Activated CD4-positive, alpha-beta T cell treated with anti-CD3 and anti-CD28 coated beads, Interleukin-2, amount 10 ng/mL, durations not matched to agents 24 days and 14 days (primary cell): ENCODE data around the gene GPHN. TPM values are rescaled to one million over a fixed set of nuclear protein-coding genes. Genes with fewer than 3 reads are reported as not detected.
"Not testable (repeated sequence)": the region's sequence is repeated elsewhere in the genome, so short reads cannot be mapped to it uniquely, and the experiment has no call there.

Experiments
- DNase-seq: peaks from one replicate; pipeline ENCODE4 v3.0.0; 2022
- H3K27ac Mint-ChIP-seq: one replicate; pipeline ENCODE4 v1.8.0; 2022; ENCODE audit warnings: mild to moderate bottlenecking, mixed read lengths
- H3K27me3 Mint-ChIP-seq: one replicate; pipeline ENCODE4 v1.8.0; 2022; ENCODE audit warnings: mixed read lengths
- H3K36me3 Mint-ChIP-seq: one replicate; pipeline ENCODE4 v1.8.0; 2022; ENCODE audit warnings: low read depth, mild to moderate bottlenecking, mixed read lengths
- H3K4me1 Mint-ChIP-seq: one replicate; pipeline ENCODE4 v1.8.0; 2021; ENCODE audit warnings: mixed read lengths
- H3K4me3 Mint-ChIP-seq: one replicate; pipeline ENCODE4 v1.8.0; 2022; ENCODE audit warnings: mild to moderate bottlenecking, moderate library complexity, mixed read lengths
- H3K9me3 Mint-ChIP-seq: one replicate; pipeline ENCODE4 v1.8.0; 2021; ENCODE audit warnings: mixed read lengths
- intact Hi-C: fragments of 100-400 bp; cut with micrococcal nuclease; formaldehyde crosslinking; loops from one replicate; pipeline ENCODE4 v1.15.1; 2023
- total RNA-seq: library from RNA; stranded (reverse); gene quantifications from 2 replicates; pipeline ENCODE4 v1.2.3, GENCODE V29; 2022

GPHN gene
- total RNA-seq, 1 donor from 2014 or later, result 44.4 TPM

GRCh38 chr14:66746316-66747006, 238.5 kb downstream of the GPHN start:
- no peaks in the 10 kb centered on the region for H3K27me3 Mint-ChIP-seq
- H3K36me3 Mint-ChIP-seq, result no peaks in the 10 kb centered on the region
- peaks cover 5% of the 10 kb centered on the region for H3K9me3 Mint-ChIP-seq
- H3K4me3 Mint-ChIP-seq, result no peak overlapping the region
- H3K27ac Mint-ChIP-seq, result no peak overlapping the region
- no peak for DNase-seq
- intact Hi-C loops, result loop anchor here (10.0 kb wide), 2 partner anchors 122 to 252 kb away; no protein-coding TSS in a partner anchor
- no peaks in the 10 kb centered on the region for H3K4me1 Mint-ChIP-seq

- Mint-ChIP-seq H3K27me3 (no peaks in the 10 kb centered on the region), H3K27ac (no peak overlapping the region), H3K4me3 (no peak overlapping the region), H3K4me1 (no peaks in the 10 kb centered on the region), H3K9me3 (no peaks in the 10 kb centered on the region), H3K36me3 (no peaks in the 10 kb centered on the region)
- intact Hi-C loops, result no loop called here
- no peak for DNase-seq
Observed at GRCh38 chr14:66752109-66752508, 244.2 kb downstream of the GPHN start.

DNA sequence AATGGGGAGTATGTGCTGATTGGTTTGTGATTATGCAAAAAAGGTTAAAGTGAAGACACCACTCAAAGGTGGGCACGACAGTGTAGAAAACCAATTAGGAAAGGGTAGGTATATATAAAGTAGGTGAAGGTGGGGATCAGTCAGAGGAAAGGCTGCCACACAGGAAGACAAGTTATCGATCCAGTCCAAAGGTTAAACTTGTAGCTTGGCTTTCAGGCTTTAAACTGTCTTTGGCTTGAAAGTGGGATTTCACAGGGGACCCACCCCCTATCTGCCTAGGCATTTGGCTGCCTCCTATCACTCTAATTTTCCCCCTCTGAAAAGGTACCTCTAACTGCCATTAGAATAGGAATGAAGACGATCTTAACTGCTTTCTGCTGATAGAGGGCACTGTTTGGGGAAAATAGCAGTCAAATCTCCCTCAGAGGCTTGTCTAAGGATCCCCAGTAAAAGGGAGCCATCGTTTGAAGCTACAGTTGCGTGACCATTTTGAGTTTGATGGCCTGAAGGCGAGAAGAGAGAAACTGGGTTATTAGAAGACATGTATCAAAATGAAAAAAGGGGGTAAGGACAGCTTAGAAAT, 250.2 kb downstream of the GPHN start:
- Mint-ChIP-seq H3K4me1 (no peaks in the 10 kb centered on the region), H3K36me3 (no peaks in the 10 kb centered on the region), H3K27me3 (no peaks in the 10 kb centered on the region), H3K9me3 (no peaks in the 10 kb centered on the region), H3K4me3 (no peak overlapping the region), H3K27ac (no peak overlapping the region)
- DNase-seq, result no peak
- intact Hi-C loops, result no loop called here

GRCh38 chr14:66772146-66772545, 264.2 kb downstream of the GPHN start:
- Mint-ChIP-seq H3K27me3 (no peaks in the 10 kb centered on the region), H3K9me3 (peaks cover 3% of the 10 kb centered on the region), H3K4me1 (no peaks in the 10 kb centered on the region), H3K27ac (no peak overlapping the region), H3K36me3 (no peaks in the 10 kb centered on the region), H3K4me3 (no peak overlapping the region)
- intact Hi-C loops, result no loop called here
- DNase-seq, result no peak

- H3K36me3 Mint-ChIP-seq, result no peaks in the 10 kb centered on the region
- H3K4me3 Mint-ChIP-seq, result no peak overlapping the region
- no peaks in the 10 kb centered on the region for H3K4me1 Mint-ChIP-seq
- intact Hi-C loops, result no loop called here
- DNase-seq, result no peak
- no peak overlapping the region for H3K27ac Mint-ChIP-seq
- no peaks in the 10 kb centered on the region for H3K27me3 Mint-ChIP-seq
- no peaks in the 10 kb centered on the region for H3K9me3 Mint-ChIP-seq
Observed at GRCh38 chr14:66782853-66783252, 274.9 kb downstream of the GPHN start.

DNA sequence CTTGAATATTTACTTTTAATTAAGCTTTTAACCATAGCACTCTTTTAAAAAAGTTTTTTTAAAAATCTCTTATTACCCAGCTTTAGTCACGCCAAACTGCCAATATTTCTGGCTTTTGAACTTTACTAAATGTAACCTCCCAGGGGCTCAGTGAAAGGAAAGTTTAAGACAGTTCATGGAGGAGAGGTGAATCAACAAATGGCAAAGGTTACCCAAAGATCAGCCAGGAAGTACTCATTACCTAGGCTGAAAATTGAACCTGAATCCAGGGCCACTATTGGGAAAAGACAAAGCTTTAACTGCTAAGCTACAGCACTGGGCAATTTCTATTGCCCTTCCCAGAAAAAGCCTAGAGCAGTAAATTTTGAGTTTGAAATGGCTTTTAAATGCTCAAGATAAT, 282.2 kb downstream of the GPHN start:
- Mint-ChIP-seq H3K36me3 (no peaks in the 10 kb centered on the region), H3K27me3 (no peaks in the 10 kb centered on the region), H3K27ac (no peak overlapping the region), H3K9me3 (peaks cover 12% of the 10 kb centered on the region), H3K4me1 (no peaks in the 10 kb centered on the region), H3K4me3 (no peak overlapping the region)
- DNase-seq, result no peak
- intact Hi-C loops, result no loop called here

DNA sequence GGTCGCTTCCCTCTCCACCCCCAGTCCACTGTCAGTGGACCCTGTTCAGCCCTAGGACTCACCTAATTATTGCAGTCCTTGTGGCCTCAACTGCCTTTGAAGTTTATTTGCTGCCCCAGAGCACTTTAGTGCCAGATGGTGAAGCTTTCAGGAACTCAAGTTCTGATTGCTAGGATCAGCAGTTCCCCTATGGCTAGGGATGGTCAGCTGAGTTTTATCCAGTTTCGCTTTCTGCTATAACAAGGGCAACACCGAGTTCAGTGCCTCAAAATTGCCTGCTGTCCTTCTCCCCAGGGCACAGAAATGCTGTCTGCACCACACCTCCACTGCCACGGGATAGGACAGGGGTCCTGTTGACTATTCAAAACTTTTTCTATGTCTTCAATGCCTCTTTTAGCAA, 295.0 kb downstream of the GPHN start:
- peaks cover 5% of the 10 kb centered on the region for H3K36me3 Mint-ChIP-seq
- intact Hi-C loops, result no loop called here
- no peaks in the 10 kb centered on the region for H3K4me1 Mint-ChIP-seq
- no peak overlapping the region for H3K27ac Mint-ChIP-seq
- H3K9me3 Mint-ChIP-seq, result peaks cover 31% of the 10 kb centered on the region
- no peak for DNase-seq
- no peak overlapping the region for H3K4me3 Mint-ChIP-seq
- no peaks in the 10 kb centered on the region for H3K27me3 Mint-ChIP-seq

DNA sequence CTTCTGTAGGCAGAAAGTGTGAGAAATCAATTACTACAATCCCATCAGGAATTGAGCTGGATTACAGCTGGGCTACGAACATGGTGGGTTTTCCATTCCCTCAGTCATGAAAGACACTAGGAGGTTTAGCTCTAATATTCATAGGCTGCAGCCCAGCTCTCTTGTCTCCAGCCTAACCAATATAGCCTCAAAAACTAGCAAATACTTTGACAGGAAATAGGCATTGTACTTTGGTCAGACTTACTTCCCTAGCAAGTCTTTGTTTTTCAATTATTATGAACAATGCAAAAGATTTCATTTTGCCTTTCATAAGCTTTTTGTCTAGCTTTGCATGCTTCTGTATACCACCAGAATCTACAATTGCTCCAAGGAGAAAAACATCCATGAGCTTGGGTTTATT, 296.2 kb downstream of the GPHN start:
- Mint-ChIP-seq H3K9me3 (peaks cover 28% of the 10 kb centered on the region), H3K27ac (no peak overlapping the region), H3K4me3 (no peak overlapping the region), H3K27me3 (no peaks in the 10 kb centered on the region), H3K36me3 (peaks cover 5% of the 10 kb centered on the region), H3K4me1 (no peaks in the 10 kb centered on the region)
- no peak for DNase-seq
- intact Hi-C loops, result no loop called here

- no peak overlapping the region for H3K27ac Mint-ChIP-seq
- DNase-seq, result no peak
- intact Hi-C loops, result no loop called here
- H3K4me3 Mint-ChIP-seq, result no peak overlapping the region
- no peaks in the 10 kb centered on the region for H3K27me3 Mint-ChIP-seq
- peaks cover 28% of the 10 kb centered on the region for H3K36me3 Mint-ChIP-seq
- peaks cover 34% of the 10 kb centered on the region for H3K9me3 Mint-ChIP-seq
- no peaks in the 10 kb centered on the region for H3K4me1 Mint-ChIP-seq
Observed at GRCh38 chr14:66813636-66814035, 305.7 kb downstream of the GPHN start.

DNA sequence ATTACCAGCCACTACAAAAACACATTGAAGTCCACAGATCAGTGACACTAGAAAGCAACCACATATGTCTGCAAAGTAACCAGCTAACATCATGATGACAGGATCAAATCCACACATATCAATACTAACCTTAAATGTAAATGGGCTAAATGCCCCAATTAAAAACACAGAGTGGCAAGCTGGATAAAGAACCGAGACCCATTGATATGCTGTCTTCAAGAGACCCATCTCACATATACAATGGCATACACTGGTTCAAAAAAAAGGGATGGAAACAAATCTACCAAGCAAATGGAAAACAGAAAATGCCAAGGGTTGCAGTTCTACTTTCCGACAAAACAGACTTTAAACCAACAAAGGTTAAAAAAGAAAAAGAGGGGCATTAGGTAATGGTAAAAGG, 307.7 kb downstream of the GPHN start:
- no peak overlapping the region for H3K4me3 Mint-ChIP-seq
- peaks cover 34% of the 10 kb centered on the region for H3K9me3 Mint-ChIP-seq
- H3K27ac Mint-ChIP-seq, result no peak overlapping the region
- no peaks in the 10 kb centered on the region for H3K4me1 Mint-ChIP-seq
- DNase-seq, result no peak
- peaks cover 28% of the 10 kb centered on the region for H3K36me3 Mint-ChIP-seq
- no peaks in the 10 kb centered on the region for H3K27me3 Mint-ChIP-seq
- intact Hi-C loops, result no loop called here

DNA sequence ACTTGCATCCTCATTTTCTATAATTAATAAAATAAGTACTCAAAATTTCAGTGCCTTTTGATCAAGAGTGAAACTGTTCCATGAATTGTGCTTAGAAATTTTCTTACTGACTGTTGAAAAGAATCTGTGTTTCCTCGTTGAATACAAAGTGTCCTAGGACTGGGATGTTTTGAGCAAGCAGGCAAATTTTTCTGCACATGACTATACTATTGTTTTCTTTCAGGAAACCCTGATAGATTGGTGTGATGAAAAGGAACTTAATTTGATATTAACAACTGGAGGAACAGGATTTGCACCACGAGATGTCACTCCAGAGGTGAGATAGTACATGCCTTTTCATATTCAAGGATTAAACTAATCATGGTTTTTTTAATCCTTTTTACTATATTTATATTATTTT, 316.3 kb downstream of the GPHN start:
- DNase-seq, result no peak
- Mint-ChIP-seq H3K4me1 (no peaks in the 10 kb centered on the region), H3K27ac (no peak overlapping the region), H3K27me3 (no peaks in the 10 kb centered on the region), H3K9me3 (no peaks in the 10 kb centered on the region), H3K4me3 (no peak overlapping the region), H3K36me3 (no peaks in the 10 kb centered on the region)
- intact Hi-C loops, result no loop called here

- H3K4me1 Mint-ChIP-seq, result no peaks in the 10 kb centered on the region
- intact Hi-C loops, result no loop called here
- DNase-seq, result no peak
- H3K9me3 Mint-ChIP-seq, result no peaks in the 10 kb centered on the region
- no peak overlapping the region for H3K4me3 Mint-ChIP-seq
- no peak overlapping the region for H3K27ac Mint-ChIP-seq
- H3K27me3 Mint-ChIP-seq, result no peaks in the 10 kb centered on the region
- H3K36me3 Mint-ChIP-seq, result no peaks in the 10 kb centered on the region
Observed at GRCh38 chr14:66827182-66827581, 319.2 kb downstream of the GPHN start.

DNA sequence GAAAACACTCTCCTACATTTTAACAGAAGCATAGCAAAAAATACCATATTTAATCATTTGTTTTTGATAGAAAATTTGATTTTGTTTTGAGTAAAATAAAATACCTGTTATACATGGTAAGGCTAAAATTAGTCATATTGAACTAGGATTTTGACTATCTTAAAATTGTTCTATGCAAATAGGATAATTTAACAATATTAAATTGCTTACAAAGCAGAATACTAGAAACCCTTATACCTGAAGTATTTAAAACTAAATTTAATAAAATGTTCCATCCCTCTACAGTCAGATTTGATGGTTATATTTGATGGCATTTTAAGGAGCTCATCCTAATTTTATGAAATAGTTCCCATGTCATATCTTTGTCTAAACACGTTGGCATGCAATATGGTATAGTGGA, 323.2 kb downstream of the GPHN start:
- Mint-ChIP-seq H3K27me3 (no peaks in the 10 kb centered on the region), H3K27ac (no peak overlapping the region), H3K4me3 (no peak overlapping the region), H3K4me1 (no peaks in the 10 kb centered on the region), H3K36me3 (no peaks in the 10 kb centered on the region), H3K9me3 (no peaks in the 10 kb centered on the region)
- intact Hi-C loops, result no loop called here
- DNase-seq, result no peak

GRCh38 chr14:66833816-66834215, 325.9 kb downstream of the GPHN start:
- Mint-ChIP-seq H3K27me3 (no peaks in the 10 kb centered on the region), H3K36me3 (no peaks in the 10 kb centered on the region), H3K4me1 (no peaks in the 10 kb centered on the region), H3K27ac (no peak overlapping the region), H3K9me3 (no peaks in the 10 kb centered on the region), H3K4me3 (no peak overlapping the region)
- no peak for DNase-seq
- intact Hi-C loops, result no loop called here

GRCh38 chr14:66837436-66837835, 329.5 kb downstream of the GPHN start:
- H3K36me3 Mint-ChIP-seq, intact Hi-C loops, H3K4me3 Mint-ChIP-seq, H3K27me3 Mint-ChIP-seq, H3K9me3 Mint-ChIP-seq, H3K27ac Mint-ChIP-seq, DNase-seq, H3K4me1 Mint-ChIP-seq: not testable (repeated sequence)
